GM23248 (cell line): ENCODE measurements around the gene CHAF1A. TPM values are rescaled to one million over a fixed set of nuclear protein-coding genes. Genes with fewer than 3 reads are reported as not detected.
A peak's percentile ranks its signal among the peaks of the same experiment; 100 is the strongest.

Source experiments
- DNase-seq: peaks from one replicate; pipeline ENCODE4 v3.0.0-alpha.2; 2015
- H2AFZ ChIP-seq: fragments of 200-600 bp; sonication (generic); 2 replicates; pipeline ENCODE4 v1.6.1; 2016; ENCODE audit warnings: antibody characterized with exemption
- H3F3A ChIP-seq: fragments of 200-600 bp; sonication (generic); 2 replicates; pipeline ENCODE4 v1.6.1; 2016; ENCODE audit warnings: mild to moderate bottlenecking, antibody characterized with exemption, mixed run types; ENCODE audit not compliant: insufficient read depth
- H3K27ac ChIP-seq: fragments of 200-600 bp; sonication (generic); 2 replicates; pipeline ENCODE4 v1.5.1; 2016; ENCODE audit warnings: mild to moderate bottlenecking
- H3K27me3 ChIP-seq: fragments of 200-600 bp; sonication (generic); replicated peaks from 2 replicates; pipeline ENCODE4 v1.6.1; 2016; ENCODE audit warnings: mild to moderate bottlenecking; ENCODE audit not compliant: insufficient read depth
- H3K36me3 ChIP-seq: fragments of 200-600 bp; sonication (generic); 2 replicates; pipeline ENCODE4 v1.6.1; 2016; ENCODE audit warnings: low read depth, mild to moderate bottlenecking
- H3K4me1 ChIP-seq: fragments of 200-600 bp; sonication (generic); 2 replicates; pipeline ENCODE4 v1.6.1; 2016; ENCODE audit warnings: mild to moderate bottlenecking; ENCODE audit not compliant: insufficient read depth
- H3K4me2 ChIP-seq: fragments of 200-600 bp; sonication (generic); one replicate; pipeline ENCODE4 v1.6.1; 2016; ENCODE audit warnings: mild to moderate bottlenecking; ENCODE audit not compliant: unreplicated experiment
- H3K4me3 ChIP-seq: fragments of 200-600 bp; sonication (generic); 2 replicates; pipeline ENCODE4 v1.5.1; 2016; ENCODE audit warnings: mild to moderate bottlenecking
- H3K79me2 ChIP-seq: fragments of 200-600 bp; sonication (generic); 2 replicates; pipeline ENCODE4 v1.6.1; 2016; ENCODE audit warnings: mild to moderate bottlenecking; ENCODE audit not compliant: insufficient read depth
- H3K9ac ChIP-seq: fragments of 200-600 bp; sonication (generic); 2 replicates; pipeline ENCODE4 v1.6.1; 2016; ENCODE audit warnings: mild to moderate bottlenecking
- H3K9me2 ChIP-seq: fragments of 200-600 bp; sonication (generic); 2 replicates; pipeline ENCODE4 v1.6.1; 2016; ENCODE audit warnings: mixed run types, mild to moderate bottlenecking, moderate library complexity; ENCODE audit not compliant: insufficient read depth
- H3K9me3 ChIP-seq: fragments of 200-600 bp; sonication (generic); one replicate; pipeline ENCODE4 v1.6.1; 2017; ENCODE audit warnings: low read depth
- H4K20me1 ChIP-seq: fragments of 200-600 bp; sonication (generic); 2 replicates; pipeline ENCODE4 v1.6.0; 2016; ENCODE audit not compliant: insufficient read depth
- EZH2 ChIP-seq: fragments of 200-600 bp; sonication (generic); IDR thresholded peaks from 2 replicates; pipeline ENCODE4 v1.6.1; 2018; ENCODE audit warnings: antibody characterized with exemption, mild to moderate bottlenecking; ENCODE audit not compliant: insufficient read depth, poor library complexity, severe bottlenecking
- EZH2phosphoT487 ChIP-seq: fragments of 200-600 bp; sonication (generic); IDR thresholded peaks from 2 replicates; pipeline ENCODE4 v1.6.1; 2018; ENCODE audit warnings: antibody characterized with exemption, moderate library complexity, mild to moderate bottlenecking, low read depth; ENCODE audit not compliant: insufficient read depth
- WGBS, 2 experiments: methylation state at CpG; one replicate each; pipeline ENCODE4 v1.1.6; 2015 to 2017; ENCODE audit warnings: low lambda C conversion rate in 2 of 2, low coverage in 1 of 2; ENCODE audit errors: missing lambda C conversion rate in 2 of 2; 5-methylcytosine and 5-hydroxymethylcytosine counted together
- in situ Hi-C: fragments of 300-500 bp; cut with MboI; formaldehyde crosslinking; loops from 2 replicates; pipeline ENCODE4 v1.15.0; 2020
- polyA plus RNA-seq: library from polyadenylated mRNA; unstranded; fragments of >200 nt; fragmentation: Nextera tagmentation; extraction: Ambion mirVana; gene quantifications from 2 replicates; pipeline ENCODE4 v1.2.1, GENCODE V29; 2016
- total RNA-seq: library from RNA; depleted of rRNA; stranded (reverse); fragments of >200 nt; shearing (Covaris generic); gene quantifications from 2 replicates; pipeline ENCODE4 v1.2.3, GENCODE V29; 2014

The CHAF1A gene
- total and polyA plus RNA-seq, 2 experiments from 2014 or later: 11.6 to 12.6 TPM

DNA sequence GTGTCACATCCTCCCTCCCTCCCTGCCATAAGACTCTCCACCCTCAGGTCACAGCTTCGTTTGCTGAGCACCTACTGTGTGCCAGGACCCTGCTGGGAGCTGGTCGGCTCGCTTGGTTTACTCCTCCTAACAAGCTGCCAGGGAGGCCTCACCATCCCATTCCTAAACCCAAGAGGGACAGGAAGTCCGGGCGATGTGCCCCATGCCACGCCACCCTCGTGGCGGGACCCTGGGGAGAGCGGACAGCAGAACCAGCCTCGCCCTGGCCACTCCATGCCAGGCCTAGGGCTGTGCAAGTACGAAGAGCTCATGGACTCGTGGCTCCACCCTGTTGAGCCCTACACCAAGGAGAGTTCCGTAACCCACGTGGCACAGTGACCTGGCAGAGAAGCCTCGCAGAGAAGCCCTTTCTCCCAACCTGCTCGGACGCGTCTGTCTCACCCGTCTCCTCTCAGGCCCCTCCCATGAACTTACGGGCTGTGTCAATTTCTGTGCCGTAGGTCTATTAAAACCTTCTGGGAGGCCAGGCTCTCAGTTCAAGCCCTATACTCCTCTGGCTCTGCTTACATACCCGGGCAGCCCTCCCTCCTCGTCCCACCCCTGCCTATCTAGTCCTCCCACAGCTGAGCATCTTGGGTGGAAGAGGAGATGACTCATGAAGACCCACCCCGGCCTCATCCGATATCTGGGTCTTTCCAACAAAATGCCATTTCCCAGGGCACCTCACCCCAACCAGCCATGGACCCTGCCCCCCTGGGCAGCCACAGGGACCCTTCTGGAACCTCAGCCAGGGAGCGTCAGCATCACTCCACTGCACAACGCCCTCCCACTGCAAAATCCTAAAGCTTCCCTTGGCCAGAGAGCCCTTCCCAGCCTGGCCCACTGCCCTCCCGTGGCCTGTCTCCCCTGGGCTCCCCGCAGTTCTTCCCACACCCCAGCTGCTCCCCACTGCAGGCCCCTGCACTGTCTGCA is 52.6 kb downstream of the CHAF1A start:
- in situ Hi-C loops: no loop called here
- Histone ChIP-seq H3K36me3 (0 out of 2 replicates have a peak, but pooled peaks cover 10% of the 10 kb centered on the region), H3K4me3 (peak overlapping the region; percentile 85), H3F3A (peaks cover 4% of the 10 kb centered on the region; the same call in 1 of the 2 replicates), H3K79me2 (peaks cover 59% of the 10 kb centered on the region), H3K9ac (peak overlapping the region; percentile 98), H3K4me1 (peaks cover 8% of the 10 kb centered on the region; the same call in 1 of the 2 replicates), H3K9me3 (no peaks in the 10 kb centered on the region), H3K27ac (peak overlapping the region; percentile 94), H2AFZ (0 out of 2 replicates have a peak overlapping the region, but pooled peaks have one; percentile 1), H3K9me2 (no peaks in the 10 kb centered on the region), H3K4me2 (peak overlapping the region; percentile 93), H3K27me3 (no peaks in the 10 kb centered on the region), H4K20me1 (no peaks in the 10 kb centered on the region)
- WGBS, 2 experiments: 9 to 10% methylated on average over 27 to 29 of the region's 29 CpGs
- TF ChIP-seq EZH2phosphoT487 (no peak), EZH2 (no peak)
- peak; percentile 89 for DNase-seq

DNA sequence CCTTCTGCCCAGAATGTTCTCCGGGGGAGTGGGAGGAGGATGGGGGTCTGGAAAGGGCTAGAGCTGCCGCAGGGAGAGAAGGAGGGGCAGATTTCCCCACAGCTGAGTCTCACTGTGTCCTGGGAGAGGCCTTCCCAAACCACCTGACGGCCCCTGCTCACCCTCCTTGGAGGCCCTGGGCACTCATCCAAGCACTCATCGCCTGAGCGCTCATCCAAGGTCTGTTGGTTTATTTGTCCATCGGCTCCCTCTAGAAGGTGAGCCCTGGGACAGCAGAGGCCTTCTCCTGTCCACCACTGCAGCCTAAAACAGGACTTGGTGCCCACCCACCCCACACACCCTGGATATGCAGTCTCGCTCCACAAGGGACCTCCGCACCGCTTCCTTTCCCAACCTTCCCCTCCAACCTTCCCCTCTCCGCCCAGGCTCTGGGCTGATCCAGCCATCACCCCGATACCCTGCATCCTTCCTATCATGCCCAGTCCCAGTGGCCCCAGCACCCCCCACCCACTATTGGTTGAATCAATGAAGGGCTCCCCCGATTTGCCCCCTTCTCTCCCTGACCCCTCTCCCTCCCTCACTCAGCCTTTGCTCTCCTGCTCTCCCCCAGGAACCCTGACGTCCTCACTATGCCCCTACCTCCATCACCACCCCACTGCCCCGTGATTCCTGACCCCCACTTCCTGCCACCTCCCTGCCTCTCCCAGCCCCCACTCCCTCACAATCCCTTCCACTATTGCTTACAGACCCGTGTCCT is 53.5 kb downstream of the CHAF1A start:
- H3F3A ChIP-seq: 0 out of 2 replicates have a peak, but pooled peaks cover 4% of the 10 kb centered on the region
- peak overlapping the region; percentile 94 for H3K27ac ChIP-seq
- no peaks in the 10 kb centered on the region for H3K9me2 ChIP-seq
- H3K27me3 ChIP-seq: no peaks in the 10 kb centered on the region
- no peaks in the 10 kb centered on the region for H3K9me3 ChIP-seq
- peak overlapping the region; percentile 93 for H3K4me2 ChIP-seq
- H3K9ac ChIP-seq: peak overlapping the region; percentile 98
- peaks cover 8% of the 10 kb centered on the region; the same call in 1 of the 2 replicates for H3K4me1 ChIP-seq
- in situ Hi-C loops: no loop called here
- no peaks in the 10 kb centered on the region for H4K20me1 ChIP-seq
- peak overlapping the region; percentile 85 for H3K4me3 ChIP-seq
- no peak overlapping the region for H2AFZ ChIP-seq
- H3K79me2 ChIP-seq: peaks cover 56% of the 10 kb centered on the region
- 0 out of 2 replicates have a peak, but pooled peaks cover 9% of the 10 kb centered on the region for H3K36me3 ChIP-seq
- TF ChIP-seq EZH2 (no peak), EZH2phosphoT487 (no peak)
- DNase-seq: peak; percentile 92
- 24 to 26% methylated on average over 11 to 15 of the region's 15 CpGs for WGBS, 2 experiments

DNA sequence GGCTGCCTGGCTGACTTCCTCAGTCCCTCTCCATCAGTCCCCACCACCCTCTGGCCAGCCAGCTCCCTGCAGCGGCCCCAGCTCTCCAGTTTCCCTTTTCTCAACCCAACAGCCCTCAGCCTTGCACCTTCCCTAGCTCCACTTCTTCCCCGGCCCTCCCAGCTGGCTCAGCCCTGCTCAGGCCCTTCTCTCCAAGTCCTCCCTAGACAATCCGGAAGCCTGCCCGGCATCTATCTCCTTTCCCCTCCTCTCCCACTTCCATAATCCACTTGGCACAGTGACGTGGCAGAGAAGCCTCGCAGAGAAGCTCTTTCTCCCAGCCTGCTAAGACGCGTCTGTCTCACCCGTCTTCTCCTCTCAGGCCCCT is 54.0 kb downstream of the CHAF1A start:
- no peaks in the 10 kb centered on the region for H3K9me3 ChIP-seq
- no peaks in the 10 kb centered on the region for H3K9me2 ChIP-seq
- peak overlapping the region; percentile 93 for H3K4me2 ChIP-seq
- peak overlapping the region; percentile 94 for H3K27ac ChIP-seq
- 0 out of 2 replicates have a peak, but pooled peaks cover 4% of the 10 kb centered on the region for H3F3A ChIP-seq
- peak overlapping the region; percentile 85 for H3K4me3 ChIP-seq
- WGBS, 2 experiments: 1 to 6% methylated on average over 6 to 9 of the region's 9 CpGs
- peak; percentile 89 for DNase-seq
- peaks cover 51% of the 10 kb centered on the region for H3K79me2 ChIP-seq
- in situ Hi-C loops: no loop called here
- TF ChIP-seq EZH2phosphoT487 (no peak), EZH2 (no peak)
- H4K20me1 ChIP-seq: no peaks in the 10 kb centered on the region
- H2AFZ ChIP-seq: no peak overlapping the region
- no peaks in the 10 kb centered on the region for H3K27me3 ChIP-seq
- peaks cover 8% of the 10 kb centered on the region; the same call in 1 of the 2 replicates for H3K4me1 ChIP-seq
- 0 out of 2 replicates have a peak, but pooled peaks cover 3% of the 10 kb centered on the region for H3K36me3 ChIP-seq
- H3K9ac ChIP-seq: peak overlapping the region; percentile 98
